GM06990 (cell line): ENCODE measurements around the gene PITX2.

ENCODE experiments used
- DNase-seq: peaks from one replicate; pipeline ENCODE4 v3.0.0-alpha.2; 2011; ENCODE audit not compliant: insufficient read length; ENCODE audit errors: extremely low read depth
- H3K27me3 ChIP-seq: replicated peaks from 2 replicates; pipeline ENCODE4 v1.6.0; 2011; ENCODE audit warnings: low read length; ENCODE audit not compliant: control insufficient read depth, insufficient read depth
- H3K36me3 ChIP-seq: 2 replicates; pipeline ENCODE4 v1.5.1; 2011; ENCODE audit warnings: low read length; ENCODE audit not compliant: control insufficient read depth, insufficient read depth
- H3K4me3 ChIP-seq: replicated peaks from 2 replicates; pipeline ENCODE4 v1.5.1; 2011; ENCODE audit warnings: low read depth, mild to moderate bottlenecking, control low read depth, low read length
- CTCF ChIP-seq: IDR thresholded peaks from 2 replicates; pipeline ENCODE4 v1.5.1; 2011; ENCODE audit warnings: low read length, control low read depth, mild to moderate bottlenecking, inconsistent platforms; ENCODE audit not compliant: insufficient read depth, poor library complexity, severe bottlenecking

Gene PITX2

GRCh38 chr4:110622841-110623717 is at the start of gene PITX2:
TSS of gene PITX2 (minus strand) at chr4:110623077. CDS start at chr4:110622460, 617 bp downstream.
- H3K4me3 ChIP-seq: no peak within 1 kb of the TSS
- TF ChIP-seq CTCF: no peak
- no peaks in the 10 kb centered on the region; the same call in 1 of the 2 replicates for H3K27me3 ChIP-seq
- H3K36me3 ChIP-seq: no peaks in the 10 kb centered on the region
- no peak for DNase-seq

GRCh38 chr4:110671679-110672078 is 48.8 kb upstream of the PITX2 start:
- Histone ChIP-seq H3K36me3 (no peaks in the 10 kb centered on the region), H3K4me3 (no peak overlapping the region), H3K27me3 (no peaks in the 10 kb centered on the region)
- TF ChIP-seq CTCF: no peak
- no peak for DNase-seq

GRCh38 chr4:110669663-110670062 is 46.8 kb upstream of the PITX2 start:
- TF ChIP-seq CTCF: no peak
- no peaks in the 10 kb centered on the region for H3K27me3 ChIP-seq
- H3K36me3 ChIP-seq: no peaks in the 10 kb centered on the region
- H3K4me3 ChIP-seq: no peak overlapping the region
- DNase-seq: no peak

- Histone ChIP-seq H3K27me3 (no peaks in the 10 kb centered on the region), H3K36me3 (no peaks in the 10 kb centered on the region), H3K4me3 (no peak overlapping the region)
- no peak for TF ChIP-seq CTCF
- no peak for DNase-seq
Measured at GRCh38 chr4:110668463-110669235, 45.8 kb upstream of the PITX2 start.

- no peak for DNase-seq
- H3K36me3 ChIP-seq: no peaks in the 10 kb centered on the region
Measured at GRCh38 chr4:110667670-110668069, 44.8 kb upstream of the PITX2 start.

More at GRCh38 chr4:110667670-110668069, 44.8 kb upstream of the PITX2 start:
- Histone ChIP-seq H3K27me3 (no peaks in the 10 kb centered on the region), H3K4me3 (no peak overlapping the region)
- no peak for TF ChIP-seq CTCF
